B cell (primary cell): ENCODE data around the gene DPEP2. TPM values are rescaled to one million over a fixed set of nuclear protein-coding genes. Genes with fewer than 3 reads are reported as not detected.
A peak's percentile ranks its signal among the peaks of the same experiment; 100 is the strongest.

Source experiments
- ATAC-seq: fragments of 200-7000 bp; cut with Tn5 transposase; one replicate; pipeline ENCODE4 v1.10.0; 2021; ENCODE audit warnings: low read depth, mild to moderate bottlenecking, moderate number of reproducible peaks, moderate library complexity
- CTCF ChIA-PET: fragments of 350-600 bp; sonication (Branson Sonifier 250); formaldehyde crosslinking; loops from one replicate; lab custom pipeline; 2021; ENCODE audit warnings: antibody characterized with exemption, inconsistent platforms; lab: Charles Lee
- POLR2A ChIA-PET: fragments of 350-600 bp; sonication (Branson Sonifier 250); formaldehyde crosslinking; loops from one replicate; lab custom pipeline; 2021; ENCODE audit warnings: antibody characterized with exemption; lab: Charles Lee
- DNase-seq: peaks from one replicate; pipeline ENCODE4 v3.0.0; 2013
- H2AFZ ChIP-seq: 2 replicates; pipeline ENCODE4 v1.6.1; 2012; ENCODE audit warnings: mild to moderate bottlenecking, low read depth, low read length; ENCODE audit not compliant: insufficient read depth, poor library complexity, severe bottlenecking
- H3K27ac ChIP-seq, 2 donors: 1 replicate in 1 of 2; 2 replicates in 1 of 2; pipeline ENCODE4 v1.5.1; 2012 to 2013; ENCODE audit warnings: low read length in 2 of 2, mild to moderate bottlenecking in 2 of 2, moderate library complexity in 1 of 2
- H3K27me3 ChIP-seq, 4 experiments: fragments of 200-600 bp in 1 of 4; sonication (generic) in 1 of 4; replicated peaks in 1 of 4; 1 replicate in 2 of 4; 2 replicates in 2 of 4; pipeline versions ENCODE4 v1.6.1 to v1.7.0; 2013 to 2016; ENCODE audit warnings: low read length in 3 of 4, mild to moderate bottlenecking in 2 of 4, mixed read lengths in 1 of 4, moderate library complexity in 1 of 4; ENCODE audit not compliant: insufficient read depth in 4 of 4, control insufficient read depth in 3 of 4; ENCODE audit errors: control extremely low read depth in 1 of 4
- H3K36me3 ChIP-seq, 2 experiments: replicated peaks in 1 of 2; 1 replicate in 1 of 2; 2 replicates in 1 of 2; pipeline versions ENCODE4 v1.6.1 to v1.7.1; 2013; ENCODE audit warnings: low read length in 1 of 2; ENCODE audit not compliant: insufficient read depth in 2 of 2, control insufficient read depth in 1 of 2; ENCODE audit errors: control extremely low read depth in 1 of 2, extremely low read depth in 1 of 2
- H3K4me1 ChIP-seq, 2 donors: fragments of 200-600 bp in 1 of 2; sonication (generic) in 1 of 2; 1 replicate in 1 of 2; 2 replicates in 1 of 2; pipeline versions ENCODE4 v1.5.1 to v1.6.1; 2013 to 2017; ENCODE audit warnings: low read length in 2 of 2; ENCODE audit not compliant: control insufficient read depth in 2 of 2, insufficient read depth in 2 of 2
- H3K4me2 ChIP-seq: replicated peaks from 2 replicates; pipeline ENCODE3; 2012; ENCODE audit warnings: mild to moderate bottlenecking, low read depth, low read length; ENCODE audit not compliant: poor library complexity, severe bottlenecking
- H3K4me3 ChIP-seq, 5 experiments: fragments of 200-600 bp in 1 of 5; sonication (generic) in 1 of 5; 1 replicate in 3 of 5; 2 replicates in 2 of 5; pipeline versions ENCODE4 v1.5.1 to v1.7.0; 2011 to 2016; ENCODE audit warnings: low read length in 4 of 5, mild to moderate bottlenecking in 4 of 5, low read depth in 2 of 5, control low read depth in 1 of 5, moderate library complexity in 1 of 5; ENCODE audit not compliant: insufficient read depth in 1 of 5; ENCODE audit errors: control extremely low read depth in 1 of 5, extremely low read depth in 1 of 5
- H3K79me2 ChIP-seq: fragments of 200-600 bp; sonication (generic); one replicate; pipeline ENCODE4 v1.6.0; 2016; ENCODE audit warnings: low read length; ENCODE audit not compliant: control insufficient read depth, insufficient read depth
- H3K9ac ChIP-seq: fragments of 200-600 bp; sonication (generic); 2 replicates; pipeline ENCODE4 v1.6.1; 2017; ENCODE audit warnings: mild to moderate bottlenecking, low read length, moderate library complexity
- H3K9me3 ChIP-seq, 3 donors: one replicate each; pipeline versions ENCODE4 v1.6.1 to v1.7.1; 2013; ENCODE audit warnings: low read length in 2 of 3; ENCODE audit not compliant: control insufficient read depth in 2 of 3, insufficient read depth in 1 of 3; ENCODE audit errors: control extremely low read depth in 1 of 3
- H4K20me1 ChIP-seq: 2 replicates; pipeline ENCODE4 v1.6.0; 2012; ENCODE audit warnings: mild to moderate bottlenecking, low read length; ENCODE audit not compliant: insufficient read depth, control insufficient read depth, poor library complexity, severe bottlenecking
- H3K27ac Mint-ChIP-seq: one replicate; pipeline ENCODE4 v1.8.0; 2021; ENCODE audit warnings: mixed read lengths
- H3K27me3 Mint-ChIP-seq: one replicate; pipeline ENCODE4 v1.8.0; 2021; ENCODE audit warnings: mixed read lengths
- H3K4me1 Mint-ChIP-seq: one replicate; pipeline ENCODE4 v1.8.0; 2021; ENCODE audit warnings: mixed read lengths
- H3K4me3 Mint-ChIP-seq: one replicate; pipeline ENCODE4 v1.8.0; 2021; ENCODE audit warnings: mixed read lengths
- H3K9me3 Mint-ChIP-seq: one replicate; pipeline ENCODE4 v1.8.0; 2022; ENCODE audit warnings: mixed read lengths; ENCODE audit not compliant: insufficient read depth
- CTCF ChIP-seq: fragments of 200-600 bp; IDR thresholded peaks from one replicate; pipeline ENCODE4 v1.8.0; 2022; ENCODE audit warnings: antibody characterized with exemption, mild to moderate bottlenecking
- EZH2 ChIP-seq: IDR thresholded peaks from 2 replicates; pipeline ENCODE4 v1.6.1; 2012; ENCODE audit warnings: borderline replicate concordance, low read depth, mild to moderate bottlenecking, moderate library complexity, low read length; ENCODE audit not compliant: insufficient read depth, poor library complexity, severe bottlenecking
- WGBS: methylation state at CpG from one replicate; pipeline ENCODE4 v1.1.5; 2013; ENCODE audit warnings: missing lambda C conversion rate; ENCODE audit not compliant: insufficient coverage; 5-methylcytosine and 5-hydroxymethylcytosine counted together
- intact Hi-C: fragments of 100-400 bp; cut with micrococcal nuclease; formaldehyde crosslinking; loops from one replicate; pipeline ENCODE4 v1.10.0; 2022
- polyA plus RNA-seq: library from polyadenylated mRNA; depleted of rRNA; stranded (reverse); fragments of >200 nt; gene quantifications from 2 replicates; pipeline ENCODE4 v1.2.3, GENCODE V29; 2012
- total RNA-seq, 2 donors: library from RNA; stranded (reverse); fragments of 120-200 nt in 1 of 2; gene quantifications; 1 replicate in 1 of 2; 2 replicates in 1 of 2; pipeline versions ENCODE4 v1.2.3 to v1.2.4, GENCODE V29; 2013 to 2022

The DPEP2 gene
- total and polyA plus RNA-seq, 2 donors (not counting 1 experiment from before 2014, with no cell fraction given), result 123 to 150 TPM

- ATAC-seq (peak; percentile 7), DNase-seq (peak; percentile 58)
- Histone ChIP-seq H3K36me3 (peaks cover 0 to 3% of the 10 kb centered on the region in 2 experiments), H3K79me2 (peaks cover 19% of the 10 kb centered on the region), H3K9ac (peak overlapping the region; percentile 82), H3K9me3 (no peaks in the 10 kb centered on the region), H3K4me1 (peaks cover 10 to 19% of the 10 kb centered on the region in 2 donors), H3K4me2 (peak overlapping the region; percentile 100), H3K4me3 (peak overlapping the region; percentile 22 to 95 (median 80)), H3K27ac (peak overlapping the region in 1 of 2 donors; percentile 63), H3K27me3 (no peaks in the 10 kb centered on the region), H2AFZ (peak overlapping the region; percentile 80), H4K20me1 (peaks cover 8% of the 10 kb centered on the region)
- Mint-ChIP-seq H3K4me1 (peaks cover 20% of the 10 kb centered on the region), H3K27ac (peak overlapping the region; percentile 91), H3K4me3 (peak overlapping the region; percentile 88), H3K27me3 (no peaks in the 10 kb centered on the region), H3K9me3 (no peaks in the 10 kb centered on the region)
- intact Hi-C loops, result loop anchor here (1.0 to 10.0 kb wide), 4 partner anchors 25 to 257 kb away; no protein-coding TSS in a partner anchor
- TF ChIP-seq EZH2 (no peak), CTCF (no peak)
- POLR2A ChIA-PET, result interaction anchor here (0.8 to 1.9 kb wide), 3 partner anchors 16 to 38 kb away, joined by 3 to 8 read pairs (median 5); partner anchors contain the start of gene PSMB10
- CTCF ChIA-PET, result interaction anchor here (0.6 to 3.2 kb wide), 3 partner anchors 31 to 175 kb away, joined by 3 to 11 read pairs (median 9); partner anchors contain the start of gene PSMB10
- WGBS, result under 1% methylated on average over 45 of the region's 45 CpGs
Observed at GRCh38 chr16:67967958-67968399, 31.3 kb downstream of the DPEP2 start.
